GM21619 (cell line): Measurements from ENCODE around the gene RABGGTA.
A peak's percentile ranks its signal among the peaks of the same experiment; 100 is the strongest.

ENCODE experiments used
- ATAC-seq: cut with Tn5 transposase; IDR thresholded peaks from one replicate; pipeline ENCODE4 v1.9.1; 2021; ENCODE audit not compliant: unreplicated experiment

Gene RABGGTA

DNA sequence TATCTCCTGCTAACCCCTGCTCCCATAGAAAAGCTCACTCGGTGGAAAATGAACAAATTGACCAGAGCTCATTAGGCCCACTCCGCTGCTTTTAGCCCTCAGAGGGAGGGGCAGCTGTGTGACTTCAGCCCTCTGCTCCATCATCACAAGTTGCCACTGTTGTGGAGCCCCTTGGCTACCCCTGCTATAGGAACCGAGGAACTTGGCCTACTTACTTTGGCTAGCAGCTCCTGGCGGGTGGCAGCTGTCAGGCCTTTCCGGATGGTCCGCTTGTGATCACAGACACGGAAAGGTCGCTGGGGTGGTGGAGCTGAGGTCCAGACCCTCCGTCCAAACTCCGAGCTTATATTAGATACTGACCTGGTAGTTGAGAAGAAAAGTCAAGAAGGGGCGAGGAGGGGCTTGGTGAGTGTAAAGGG is 35.8 kb upstream of the RABGGTA start:
- no peak for ATAC-seq

DNA sequence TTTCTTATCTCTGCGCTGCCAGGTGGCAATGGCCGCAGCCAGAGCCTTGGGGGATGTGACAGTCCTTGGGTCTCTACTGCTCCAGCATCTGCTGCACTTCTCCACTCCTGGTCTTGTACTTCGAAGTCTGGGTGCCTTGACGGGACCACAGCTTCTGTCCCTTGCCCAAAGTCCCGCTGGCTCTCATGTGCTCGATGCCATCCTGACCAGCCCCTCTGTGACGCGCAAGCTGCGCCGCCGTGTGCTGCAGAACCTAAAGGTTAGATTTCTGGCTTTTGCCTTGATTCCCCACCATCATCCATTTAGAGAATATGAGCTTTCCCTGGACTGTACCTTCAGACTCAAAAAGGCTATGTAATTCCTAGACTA is 32.6 kb upstream of the RABGGTA start:
- no peak for ATAC-seq

DNA sequence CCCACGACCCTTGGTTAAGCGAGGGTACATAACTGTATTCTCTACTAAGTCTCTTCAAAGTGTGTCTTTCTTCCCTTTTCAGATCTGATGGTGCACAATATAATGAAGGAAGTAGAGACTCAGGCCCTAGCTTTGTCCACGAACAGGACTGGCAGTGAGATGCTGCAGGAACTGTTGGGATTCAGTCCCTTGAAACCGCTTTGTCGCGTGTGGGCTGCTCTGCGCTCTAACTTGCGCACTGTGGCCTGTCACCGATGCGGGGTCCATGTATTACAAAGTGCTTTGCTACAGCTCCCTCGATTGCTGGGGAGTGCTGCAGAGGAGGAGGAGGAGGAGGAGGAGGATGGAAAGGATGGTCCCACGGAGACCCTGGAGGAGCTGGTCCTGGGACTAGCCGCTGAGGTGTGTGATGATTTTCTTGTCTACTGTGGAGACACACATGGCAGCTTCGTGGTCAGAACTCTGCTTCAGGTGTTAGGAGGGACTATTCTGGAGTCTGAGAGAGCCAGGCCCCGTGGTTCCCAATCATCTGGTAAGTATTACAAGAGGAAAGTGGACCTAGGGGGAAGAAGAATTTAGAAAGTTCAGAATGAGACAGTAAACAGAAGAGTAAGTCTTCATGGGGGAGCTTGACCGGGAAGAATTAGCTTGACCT is 29.1 kb upstream of the RABGGTA start:
- ATAC-seq = no peak

DNA sequence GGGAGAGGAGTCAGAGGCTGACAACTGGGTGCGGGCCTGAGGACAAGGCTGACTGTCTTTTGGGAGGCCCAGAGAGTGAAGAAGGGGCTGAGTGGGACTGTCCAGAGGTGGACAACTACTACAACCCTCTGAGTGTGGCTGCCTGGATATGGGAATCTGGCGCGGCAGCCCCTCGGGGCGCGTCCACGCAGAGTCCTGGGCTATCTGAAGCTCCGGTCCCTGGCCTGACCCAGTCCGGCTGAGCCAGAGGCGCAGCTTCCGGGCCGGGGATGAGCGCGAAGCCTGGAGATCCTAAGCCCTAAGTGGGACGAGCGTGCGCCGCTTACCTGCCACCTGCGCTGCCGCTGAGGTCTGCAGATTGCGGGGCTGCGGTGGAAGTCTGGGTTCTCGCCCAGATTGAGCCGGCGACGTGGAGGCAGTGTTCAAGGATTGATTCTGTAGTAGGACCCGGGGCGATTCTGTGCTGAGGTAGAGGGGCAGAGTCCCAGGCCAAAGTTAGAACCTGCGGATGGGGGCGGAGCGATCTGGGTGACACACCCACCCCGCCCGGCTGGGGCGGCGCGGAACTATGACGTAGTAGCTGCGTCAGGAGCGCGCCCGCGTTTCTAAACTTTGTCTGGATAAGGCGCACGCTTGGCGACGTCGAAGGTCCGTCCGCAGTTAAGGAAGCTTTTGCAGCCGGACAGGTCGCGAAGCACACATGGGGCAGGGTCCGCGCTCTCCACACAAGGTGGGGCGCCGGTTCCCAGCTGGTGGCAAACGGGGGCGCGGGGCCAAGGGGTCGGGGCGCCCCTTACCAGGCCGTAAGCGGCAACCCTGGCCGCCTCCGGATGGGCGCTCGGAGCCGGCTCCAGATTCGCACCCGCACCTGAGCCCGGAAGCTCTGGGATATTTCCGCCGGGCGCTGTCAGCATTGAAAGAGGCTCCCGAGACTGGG is 28.1 kb upstream of the RABGGTA start, which contains the start of the genes DHRS1 and NOP9:
DHRS1 (minus strand) TSS at position 526 of the 937 bp plus-strand sequence. CDS start 674 bp downstream, outside the sequence.
NOP9 (plus strand) TSS at position 596 of the 937 bp plus-strand sequence; CDS start at position 701, 105 bp downstream.
- ATAC-seq = peak; percentile 61

DNA sequence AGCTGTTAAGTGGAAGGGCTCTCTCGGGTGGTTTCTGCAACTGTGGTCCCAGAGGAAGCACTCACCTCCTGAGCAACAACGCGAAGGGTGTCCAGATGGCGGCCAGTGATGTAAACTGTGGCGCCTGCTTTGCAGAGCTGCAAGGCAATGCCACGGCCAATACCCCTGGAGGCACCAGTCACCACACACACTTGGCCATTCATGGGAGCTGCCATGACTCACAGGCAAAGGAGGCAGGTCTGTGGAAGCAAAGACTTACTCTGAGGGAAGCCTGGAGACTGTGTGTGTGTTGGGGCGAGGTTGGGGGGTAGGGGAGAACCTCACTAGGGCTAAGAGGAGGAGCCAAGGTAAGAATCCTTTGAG is 27.5 kb upstream of the RABGGTA start:
- no peak for ATAC-seq

DNA sequence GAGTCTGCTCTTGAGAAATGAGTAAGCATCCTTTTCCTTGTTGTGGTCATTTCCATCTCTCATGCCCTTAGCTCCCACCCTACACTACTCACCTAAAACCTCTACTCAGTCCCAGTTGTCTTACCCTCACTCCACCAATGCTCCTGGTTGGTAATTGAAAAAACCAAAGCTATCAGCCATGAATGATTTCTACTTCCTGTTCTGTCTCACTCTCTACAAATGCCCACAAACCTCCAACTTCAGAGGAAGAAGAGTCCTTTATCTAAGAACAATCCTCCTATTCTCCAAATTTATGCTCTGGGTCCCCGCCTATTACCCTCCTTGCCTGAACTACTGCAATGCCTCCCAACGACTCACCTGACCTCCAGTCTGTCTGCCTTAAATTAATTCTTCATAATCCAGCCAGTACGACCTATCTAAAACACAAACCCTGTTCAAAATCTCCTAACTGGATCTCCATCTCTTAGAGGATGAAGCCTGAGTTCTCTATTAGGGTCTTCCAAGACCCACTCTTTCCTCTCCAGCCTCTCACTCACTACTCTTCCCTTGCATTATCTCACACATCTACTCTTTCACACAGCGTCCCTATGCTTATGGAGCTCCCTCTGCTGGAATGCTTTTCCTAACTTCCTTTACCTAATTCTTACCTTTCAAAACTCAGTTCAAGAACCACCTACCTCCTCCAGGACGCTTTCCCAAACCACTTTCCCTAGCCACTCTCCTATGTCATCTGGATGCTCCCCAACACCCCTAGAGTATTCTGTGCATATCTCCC is 26.0 kb upstream of the RABGGTA start:
- ATAC-seq = peak; percentile 21

DNA sequence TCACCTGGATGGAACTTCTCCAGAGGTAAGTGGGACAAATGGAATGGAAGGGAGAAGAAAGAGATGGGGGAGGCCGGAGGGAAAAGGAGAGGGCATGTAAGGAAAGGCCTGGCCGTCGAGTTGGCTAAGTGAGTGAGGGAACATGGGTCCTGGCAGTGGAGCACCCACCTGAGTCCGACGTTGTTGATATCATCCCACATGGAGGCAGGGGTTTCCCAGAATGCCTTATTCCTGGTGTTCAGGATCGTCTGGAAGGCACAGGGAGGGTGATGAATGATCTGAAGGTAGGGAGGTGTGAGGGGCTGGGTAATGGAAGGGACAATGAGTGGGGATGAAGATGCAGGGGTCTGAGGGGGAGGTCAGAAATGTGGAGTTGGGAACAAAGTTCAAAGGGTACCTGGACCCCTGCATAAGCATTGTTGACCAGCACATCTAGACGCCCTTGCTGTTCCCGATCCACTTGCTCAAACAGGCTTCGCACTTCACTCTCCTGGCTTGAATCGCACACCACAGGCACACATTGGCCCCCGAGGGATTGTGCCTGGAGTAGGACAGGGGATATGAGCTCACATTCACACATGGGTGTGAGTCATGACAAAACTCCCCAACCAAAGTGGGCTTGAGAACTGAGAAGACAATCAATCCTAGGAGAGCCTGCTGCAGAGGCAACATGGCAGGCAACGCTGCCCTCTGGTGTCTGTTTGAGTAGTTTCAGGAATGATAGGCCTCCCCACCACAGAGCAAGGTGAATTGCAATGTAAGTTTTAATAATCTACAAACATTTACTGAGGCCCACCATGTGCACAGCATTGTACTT is 25.2 kb upstream of the RABGGTA start:
- peak; percentile 35 for ATAC-seq

DNA sequence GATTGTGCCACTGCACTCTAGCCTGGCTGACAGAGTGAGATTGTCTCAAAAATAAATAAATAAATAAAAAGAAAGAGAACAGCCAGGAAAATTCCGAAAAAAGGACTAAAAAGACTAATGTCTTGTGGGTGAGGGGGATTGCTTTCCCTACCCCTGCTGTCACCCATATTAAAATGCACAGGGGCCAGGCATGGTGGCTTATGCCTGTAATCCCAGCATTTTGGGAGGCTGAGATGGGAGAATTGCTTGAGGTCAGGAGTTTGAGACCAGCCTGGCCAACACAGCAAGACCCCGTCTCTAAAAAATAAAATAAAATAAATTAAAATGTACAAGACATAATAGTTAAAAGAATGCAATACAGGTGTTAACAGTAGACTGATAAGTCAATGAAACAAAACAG is 22.1 kb upstream of the RABGGTA start:
- no peak for ATAC-seq

DNA sequence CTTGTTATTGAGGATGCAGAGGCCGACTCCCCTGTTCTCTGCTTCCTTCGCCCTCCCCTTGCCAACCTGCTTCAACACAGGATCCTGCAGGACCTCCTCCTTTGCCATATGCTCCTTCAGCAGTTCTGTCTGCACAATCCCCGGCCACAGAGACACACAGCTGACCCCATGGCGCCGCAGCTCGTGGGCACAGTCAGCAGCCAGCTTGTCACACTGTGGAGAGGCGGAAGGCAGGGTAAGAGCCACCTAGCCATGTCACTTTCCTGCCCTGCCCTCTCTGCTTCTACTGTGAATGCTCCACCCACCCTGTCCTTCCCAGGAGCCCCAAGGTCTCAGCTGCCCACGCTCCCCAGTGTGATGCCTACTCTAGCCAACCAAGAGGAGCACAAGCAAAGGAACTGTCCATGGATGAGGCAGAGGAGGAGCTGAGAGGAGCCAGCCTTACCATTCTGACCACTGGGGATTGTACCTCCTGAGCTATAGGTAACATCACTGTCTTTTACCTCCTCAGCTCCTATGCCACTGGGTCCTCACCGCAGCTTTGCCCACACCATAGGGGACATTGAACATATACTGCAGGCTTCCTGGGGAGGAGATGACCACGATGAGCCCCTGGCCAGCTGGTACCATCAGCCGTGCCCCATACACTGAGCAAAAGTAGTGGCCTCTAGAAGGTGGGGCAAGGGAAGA is 20.9 kb upstream of the RABGGTA start:
- ATAC-seq = no peak

DNA sequence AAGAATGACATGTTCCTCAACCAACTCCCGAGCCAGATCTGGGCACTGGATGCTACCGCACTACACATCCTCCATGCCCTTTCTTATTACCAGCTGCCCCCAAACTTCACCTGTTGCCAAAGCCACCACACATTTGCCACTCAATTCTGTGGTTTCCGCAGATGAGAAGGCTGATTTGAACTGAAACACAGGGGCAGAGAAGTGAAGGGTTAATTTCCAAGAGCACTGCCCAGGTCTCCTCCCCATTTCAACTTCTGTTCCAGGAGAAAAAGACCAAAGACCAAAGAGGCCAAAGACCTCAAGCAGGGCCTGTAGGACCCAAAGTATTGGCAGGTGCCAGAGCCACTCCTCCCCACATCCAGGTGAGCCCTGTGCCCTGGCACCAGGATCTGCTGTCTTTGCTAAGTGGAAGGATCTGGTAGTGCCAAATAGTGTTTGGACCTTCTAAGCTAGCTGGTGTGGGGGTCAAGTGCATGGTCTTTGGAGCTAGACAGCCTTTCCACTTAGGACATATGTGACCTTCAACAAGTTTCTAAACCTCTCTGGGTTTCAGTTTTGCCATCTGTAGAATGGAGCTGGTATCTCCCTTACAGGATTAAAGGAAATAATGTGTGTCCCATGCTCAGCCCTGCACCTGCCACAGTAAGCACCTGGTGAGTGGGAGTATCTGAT is 20.2 kb upstream of the RABGGTA start:
- no peak for ATAC-seq

DNA sequence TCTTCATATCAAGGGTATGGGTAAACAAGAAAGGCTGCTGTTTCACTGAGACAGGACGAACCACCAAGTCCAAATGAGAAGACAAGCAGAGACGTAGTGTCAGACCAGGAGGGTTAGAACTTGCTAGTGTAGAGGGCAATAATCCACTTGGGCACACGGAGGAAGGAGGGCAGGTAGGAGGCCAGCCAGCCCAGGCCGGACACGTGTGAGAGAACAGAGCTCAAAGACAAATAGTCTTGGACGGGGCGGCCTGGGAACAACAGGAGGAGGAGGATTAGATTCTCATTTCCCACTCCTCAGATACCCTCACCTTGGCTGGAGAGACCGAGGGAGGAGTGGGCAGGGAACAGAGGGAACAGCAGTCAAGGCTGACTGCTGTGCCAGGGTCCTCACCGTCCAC is 19.3 kb upstream of the RABGGTA start:
- no peak for ATAC-seq

DNA sequence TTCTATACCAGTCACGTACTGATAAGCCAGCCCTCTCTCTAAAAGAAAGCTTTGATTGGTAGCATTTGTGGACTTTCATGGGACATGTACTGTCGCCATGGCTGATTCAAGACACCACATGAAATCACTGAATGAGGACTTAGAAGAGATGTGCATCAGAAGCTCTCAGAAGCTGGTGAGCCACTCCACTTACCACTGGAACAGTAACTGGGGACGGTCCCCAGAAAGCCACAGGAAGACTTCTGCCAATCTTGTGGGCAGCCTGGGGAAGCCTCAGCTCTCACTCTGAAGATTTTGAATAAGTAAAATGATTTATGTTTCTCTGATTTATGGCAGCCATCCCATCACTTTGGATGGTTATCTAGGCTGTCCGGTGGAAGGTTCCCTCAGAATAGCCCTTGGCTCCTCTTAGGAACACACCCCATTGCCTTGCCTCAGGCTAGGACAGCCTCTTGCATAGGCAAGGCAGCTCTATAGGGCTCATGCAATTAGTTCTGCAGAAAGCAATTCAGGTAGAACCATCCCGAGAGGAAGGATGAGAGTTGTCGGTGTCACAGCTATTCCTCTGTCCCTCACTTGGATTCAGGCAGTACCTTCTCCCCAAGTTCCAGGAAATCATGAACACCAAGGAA is 18.4 kb upstream of the RABGGTA start:
- ATAC-seq = peak; percentile 91

DNA sequence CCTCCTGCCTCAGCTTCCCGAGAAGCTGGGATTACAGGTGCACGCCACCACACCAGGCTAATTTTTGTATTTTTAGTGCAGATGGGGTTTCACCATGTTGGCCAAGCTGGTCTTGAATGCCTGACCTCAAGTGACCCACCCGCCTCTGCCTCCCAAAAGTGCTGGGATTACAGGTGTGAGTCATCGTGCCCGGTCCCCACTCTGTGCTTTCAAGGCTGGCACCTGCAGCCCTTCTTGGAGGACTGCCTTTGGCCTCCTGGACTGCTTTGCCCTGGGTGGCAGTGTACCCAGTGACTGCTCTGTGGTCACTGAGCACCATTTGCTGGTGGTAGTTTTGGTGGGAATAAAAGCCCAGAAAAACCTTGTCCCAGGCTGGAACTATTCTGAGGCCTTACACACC is 15.6 kb upstream of the RABGGTA start:
- no peak for ATAC-seq

DNA sequence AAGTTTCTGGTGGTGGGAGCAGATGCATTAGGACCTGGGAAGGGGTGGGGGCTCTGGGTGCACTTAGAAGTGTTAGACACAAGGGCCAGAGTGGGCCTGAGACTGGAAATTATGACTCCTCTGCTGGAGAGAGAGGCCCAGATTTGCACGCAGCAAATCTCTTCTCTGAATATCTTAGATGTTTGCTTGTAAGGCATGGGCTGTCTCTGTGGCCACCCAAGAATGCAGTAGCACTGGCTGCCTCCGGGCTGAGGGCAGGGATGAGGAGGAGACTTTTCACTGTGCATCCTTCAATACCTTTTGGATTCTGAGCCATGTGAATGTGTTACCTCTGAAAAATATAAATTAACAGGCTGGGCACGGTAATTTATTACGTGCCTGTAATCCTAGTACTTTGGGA is 14.0 kb upstream of the RABGGTA start:
- ATAC-seq = no peak

DNA sequence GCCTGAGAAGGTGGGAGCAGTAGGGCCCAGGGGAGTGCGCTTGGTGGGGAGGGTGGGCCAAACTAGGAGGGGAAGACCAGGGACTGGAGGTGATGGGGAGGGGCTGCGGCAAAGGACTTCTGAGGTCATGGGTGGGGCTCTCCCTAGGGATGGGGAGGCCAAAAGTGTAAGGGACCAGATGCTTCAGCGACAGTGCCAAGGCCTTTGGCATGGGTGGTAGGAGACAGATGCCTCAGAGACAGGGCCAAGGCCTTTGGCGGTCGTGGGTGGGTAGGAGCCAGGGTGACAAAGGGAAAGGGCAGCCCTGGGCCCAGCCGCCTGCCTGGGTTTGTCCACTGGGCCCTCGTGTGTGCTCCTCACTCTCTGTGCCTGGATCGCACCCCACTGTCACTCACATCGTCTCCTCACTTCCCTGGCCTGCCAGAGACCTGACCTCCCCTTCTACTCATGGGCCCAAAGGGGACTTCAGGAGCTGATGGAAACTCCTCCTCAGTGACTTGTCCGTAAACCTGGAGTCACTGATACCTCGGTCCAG is 13.2 kb upstream of the RABGGTA start:
- ATAC-seq = no peak

DNA sequence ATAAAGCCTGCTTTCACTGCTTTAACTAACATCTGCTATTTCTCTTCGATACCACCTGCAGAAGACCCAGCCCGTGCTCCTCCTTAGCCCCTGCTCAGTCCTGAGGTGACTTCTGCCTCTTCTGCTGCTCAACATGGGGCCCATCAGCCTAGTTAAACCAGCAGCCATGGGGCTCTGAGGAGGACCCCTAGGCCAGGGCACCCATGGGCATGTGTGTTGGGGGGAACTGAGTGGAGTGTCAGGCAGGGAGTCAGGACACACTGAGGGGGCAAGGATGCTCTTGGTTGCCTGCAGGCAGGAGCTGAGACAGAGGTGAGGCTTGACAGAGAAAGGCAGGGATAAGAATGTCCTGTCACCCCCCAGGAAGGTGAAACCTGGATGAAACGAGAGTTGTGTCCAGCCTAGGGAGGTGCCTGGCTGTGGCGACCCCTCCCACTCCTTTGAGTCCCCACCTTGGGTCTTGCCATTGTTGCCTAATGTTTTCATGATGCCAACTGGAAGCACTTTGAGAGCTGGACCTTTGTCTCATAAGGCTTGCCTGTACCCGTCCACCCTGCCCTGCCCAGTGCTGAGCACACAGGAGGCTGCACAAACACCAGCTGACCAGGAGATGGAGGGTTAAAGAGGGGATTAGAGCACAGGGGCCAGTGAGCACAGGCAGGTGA is 12.5 kb upstream of the RABGGTA start:
- ATAC-seq = no peak

DNA sequence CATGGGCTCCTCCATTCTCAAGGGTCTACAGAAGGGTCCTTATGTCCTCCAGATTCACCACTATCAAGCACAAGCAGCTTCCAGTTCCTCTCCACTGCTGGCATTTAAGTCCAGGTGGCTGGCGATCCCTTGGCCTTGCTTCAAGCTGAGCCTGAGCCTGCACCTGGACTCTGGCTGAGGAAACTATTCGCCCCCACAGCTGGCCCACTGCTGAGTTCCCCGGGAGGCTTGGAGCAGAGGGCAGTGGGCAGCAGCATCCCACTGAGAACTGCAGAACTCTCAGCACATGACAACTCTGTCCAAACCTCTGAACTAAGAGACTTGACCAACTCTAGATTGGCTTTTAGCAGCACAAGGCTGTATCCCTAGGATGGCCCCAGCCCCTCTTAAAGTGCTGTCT is 11.3 kb upstream of the RABGGTA start:
- ATAC-seq = no peak

DNA sequence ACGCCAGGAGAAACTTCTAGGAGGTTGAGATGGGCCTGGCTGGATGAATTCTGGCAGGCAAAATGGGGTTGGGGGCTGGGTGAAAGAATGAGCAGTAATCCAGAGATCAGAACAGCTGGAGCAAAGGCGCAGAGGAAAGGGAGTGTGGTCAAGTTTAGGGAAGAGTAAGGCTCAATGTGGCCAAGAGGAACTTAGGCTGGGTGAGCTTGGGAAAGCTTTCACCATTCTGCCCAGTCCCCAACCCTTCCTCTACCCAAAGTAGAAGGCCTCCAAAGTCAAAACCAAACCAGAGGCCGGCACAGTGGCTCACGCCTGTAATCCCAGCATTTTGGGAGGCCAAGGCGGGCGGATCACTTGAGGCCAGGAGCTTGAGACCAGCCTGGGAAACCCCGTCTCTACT is 10.2 kb upstream of the RABGGTA start:
- no peak for ATAC-seq
